ENCODE measurements around the gene TCF25. TPM values are rescaled to one million over a fixed set of nuclear protein-coding genes. Genes with fewer than 3 reads are reported as not detected.

TCF25 gene
- polyA plus RNA-seq, 12 donors = 82.4 to 173 (median 90.2) TPM; not detected in 1

Other genes starting within 250 kb of the TCF25 start
- 10 to 100 TPM in 11 of 12 donors, not detected in 1; 32.7 to 61.0 (median 45.6) TPM for gene CHMP1A, start 215.9 kb upstream of the TCF25 start, polyA plus RNA-seq (ENCODE audit: insufficient read length in 12 of 12)
- 1 to 10 TPM in 11 of 12 donors, not detected in 1; 2.2 to 9.3 (median 5.2) TPM for gene SPATA33, start 215.8 kb upstream of the TCF25 start, polyA plus RNA-seq (ENCODE audit: insufficient read length in 12 of 12)
- gene CDK10, start 186.9 kb upstream of the TCF25 start, polyA plus RNA-seq (ENCODE audit: insufficient read length in 12 of 12) = 10 to 100 TPM in 11 of 12 donors, not detected in 1; 39.0 to 72.1 (median 46.5) TPM
- 1 to 10 TPM in 10 of 12 donors, not detected in 2; 1.2 to 3.3 (median 1.7) TPM for gene SPATA2L, start 171.9 kb upstream of the TCF25 start, polyA plus RNA-seq (ENCODE audit: insufficient read length in 12 of 12)
- gene VPS9D1, start 152.7 kb upstream of the TCF25 start, polyA plus RNA-seq (ENCODE audit: insufficient read length in 12 of 12) = 10 to 100 TPM in 4 of 12 donors, 1 to 10 TPM in 7, not detected in 1; 7.0 to 16.5 (median 9.4) TPM
- 10 to 100 TPM in 11 of 12 donors, not detected in 1; 15.7 to 35.5 (median 20.8) TPM for gene ZNF276, start 152.1 kb upstream of the TCF25 start, polyA plus RNA-seq (ENCODE audit: insufficient read length in 12 of 12)
- gene FANCA, start 56.9 kb upstream of the TCF25 start, polyA plus RNA-seq (ENCODE audit: insufficient read length in 12 of 12) = 10 to 100 TPM in 10 of 12 donors, 1 to 10 TPM in 1, not detected in 1; 8.4 to 31.8 (median 14.8) TPM
- 1 to 10 TPM in 11 of 12 donors, not detected in 1; 1.3 to 7.5 (median 2.8) TPM for gene SPIRE2, start 45.1 kb upstream of the TCF25 start, polyA plus RNA-seq (ENCODE audit: insufficient read length in 12 of 12)
- gene MC1R, start 45.3 kb downstream of the TCF25 start, polyA plus RNA-seq (ENCODE audit: insufficient read length in 12 of 12) = 1 to 10 TPM in 10 of 12 donors, not detected in 2; 1.1 to 4.0 (median 1.8) TPM
- 10 to 100 TPM in 5 of 12 donors, 1 to 10 TPM in 6, not detected in 1; 4.8 to 36.9 (median 8.4) TPM for gene TUBB3, start 49.8 kb downstream of the TCF25 start, polyA plus RNA-seq (ENCODE audit: insufficient read length in 12 of 12)
- 10 to 100 TPM in 11 of 12 donors, not detected in 1; 21.4 to 45.0 (median 29.1) TPM for gene DEF8, start 75.2 kb downstream of the TCF25 start, polyA plus RNA-seq (ENCODE audit: insufficient read length in 12 of 12)
- 10 to 100 TPM in 2 of 12 donors, 1 to 10 TPM in 9, not detected in 1; 5.1 to 13.4 (median 8.9) TPM for gene DBNDD1, start 145.9 kb downstream of the TCF25 start, polyA plus RNA-seq (ENCODE audit: insufficient read length in 12 of 12)
- under 1 TPM in 3 of 12 donors, not detected in 9; 0.13 to 0.36 (median 0.32) TPM for gene PRDM7, start 203.7 kb downstream of the TCF25 start, polyA plus RNA-seq (ENCODE audit: insufficient read length in 12 of 12)